Measurements from ENCODE around the gene KCTD19. TPM values are rescaled to one million over a fixed set of nuclear protein-coding genes. Genes with fewer than 3 reads are reported as not detected.

The KCTD19 gene
- total RNA-seq, 1 donor from 2014 or later, result under 0.01 TPM

GRCh38 chr16:67326115-67326471, 448 bp downstream of the KCTD19 start:
- no peak for DNase-seq (ENCODE audit: low read depth in 2 of 2)

GRCh38 chr16:67317853-67318252, 8.7 kb downstream of the KCTD19 start:
- DNase-seq (ENCODE audit: low read depth in 2 of 2), result no peak

- DNase-seq (ENCODE audit: low read depth in 2 of 2), result no peak
Measured at GRCh38 chr16:67312719-67313118, 13.8 kb downstream of the KCTD19 start.

GRCh38 chr16:67311607-67312488, 14.7 kb downstream of the KCTD19 start:
- DNase-seq (ENCODE audit: low read depth in 2 of 2), result peak; percentile 83 to 96

- no peak for DNase-seq (ENCODE audit: low read depth in 2 of 2)
Measured at GRCh38 chr16:67310561-67310960, 16.0 kb downstream of the KCTD19 start.

- no peak for DNase-seq (ENCODE audit: low read depth in 2 of 2)
Measured at GRCh38 chr16:67305216-67306071, 21.1 kb downstream of the KCTD19 start.

- no peak for DNase-seq (ENCODE audit: low read depth in 2 of 2)
Measured at GRCh38 chr16:67304020-67304419, 22.5 kb downstream of the KCTD19 start.

- DNase-seq (ENCODE audit: low read depth in 2 of 2), result no peak
Measured at GRCh38 chr16:67302970-67303369, 23.6 kb downstream of the KCTD19 start.

GRCh38 chr16:67302076-67302475, 24.5 kb downstream of the KCTD19 start:
- no peak for DNase-seq (ENCODE audit: low read depth in 2 of 2)

GRCh38 chr16:67301080-67301782, 25.3 kb downstream of the KCTD19 start:
- DNase-seq (ENCODE audit: low read depth in 2 of 2), result no peak

- DNase-seq (ENCODE audit: low read depth in 2 of 2), result no peak
Measured at GRCh38 chr16:67299269-67299668, 27.3 kb downstream of the KCTD19 start.

GRCh38 chr16:67298277-67298676, 28.3 kb downstream of the KCTD19 start:
- DNase-seq (ENCODE audit: low read depth in 2 of 2), result no peak

GRCh38 chr16:67296420-67296819, 30.1 kb downstream of the KCTD19 start:
- no peak for DNase-seq (ENCODE audit: low read depth in 2 of 2)

- no peak for DNase-seq (ENCODE audit: low read depth in 2 of 2)
Measured at GRCh38 chr16:67294938-67295361, 31.6 kb downstream of the KCTD19 start.

- no peak for DNase-seq (ENCODE audit: low read depth in 2 of 2)
Measured at GRCh38 chr16:67294171-67294757, 32.3 kb downstream of the KCTD19 start.

GRCh38 chr16:67291461-67291860, 35.1 kb downstream of the KCTD19 start:
- no peak for DNase-seq (ENCODE audit: low read depth in 2 of 2)

GRCh38 chr16:67287960-67288359, 38.6 kb downstream of the KCTD19 start:
- DNase-seq (ENCODE audit: low read depth in 2 of 2), result no peak

GRCh38 chr16:67286441-67287235, 39.9 kb downstream of the KCTD19 start:
- DNase-seq (ENCODE audit: low read depth in 2 of 2), result no peak

- DNase-seq (ENCODE audit: low read depth in 2 of 2), result peak; percentile 17 to 56
Measured at GRCh38 chr16:67284699-67285646, 41.6 kb downstream of the KCTD19 start.

All from dermis microvascular lymphatic vessel endothelial cell (primary cell).